ENCODE measurements around the gene PNLIPRP2.

The PNLIPRP2 gene

DNA sequence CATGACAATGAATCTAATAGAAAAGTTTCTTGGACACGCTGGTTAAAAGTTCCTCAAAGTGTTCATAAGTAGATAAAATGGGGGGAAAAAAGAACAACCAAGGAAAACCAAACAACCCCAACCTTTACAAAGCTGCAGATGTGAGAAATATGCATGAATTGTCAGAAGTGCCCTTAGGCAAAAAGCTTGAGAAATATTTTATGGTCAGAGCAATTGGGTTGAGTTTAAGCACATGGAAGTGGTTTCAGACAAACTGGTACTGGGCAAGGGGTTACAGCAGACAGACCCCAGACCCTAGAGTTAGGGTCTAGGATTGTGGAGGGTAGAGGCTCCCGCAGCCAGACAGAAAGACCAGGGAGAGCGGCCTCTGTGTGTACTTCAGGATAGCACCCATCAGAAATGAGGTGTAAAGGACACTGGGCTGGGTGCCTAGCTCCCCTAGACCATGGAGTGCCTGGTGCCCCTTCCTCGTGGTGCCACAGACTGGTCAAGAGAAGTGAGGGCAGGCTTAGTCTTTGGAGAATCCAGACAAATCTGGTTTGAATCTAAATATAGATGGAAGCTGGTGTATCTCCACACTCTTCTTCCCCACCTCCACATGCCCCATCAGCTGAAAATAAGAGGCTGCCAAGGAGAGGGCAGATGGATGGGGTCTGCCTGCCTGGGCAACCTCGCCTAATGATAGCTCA lies 37.3 kb downstream of the PNLIPRP2 start:
- no peak for DNase-seq

GRCh38 chr10:116659049-116659670 lies 38.4 kb downstream of the PNLIPRP2 start:
- no peak for DNase-seq

- no peak for DNase-seq
These were observed 40.1 kb downstream of the PNLIPRP2 start for GRCh38 chr10:116660860-116661259.

DNA sequence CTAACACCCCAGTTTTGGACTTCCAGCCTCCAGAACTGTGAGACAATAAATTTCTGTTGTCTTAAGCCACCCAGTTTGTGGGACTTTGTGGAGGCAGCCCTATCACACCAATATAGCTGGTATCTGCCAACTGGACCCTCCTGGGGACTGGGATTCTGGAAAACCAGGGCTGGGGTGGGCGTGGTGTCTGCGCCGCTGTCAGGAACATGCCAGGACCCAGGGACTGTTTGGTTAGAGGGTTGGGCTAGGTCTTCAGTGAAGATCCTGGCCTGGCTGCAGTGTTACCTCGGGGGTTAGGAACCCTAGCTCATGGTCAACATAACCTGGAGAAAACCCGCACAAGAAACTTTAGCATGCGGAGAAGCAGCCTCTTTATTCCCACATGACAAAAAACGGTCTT lies 42.6 kb downstream of the PNLIPRP2 start:
- no peak for DNase-seq

GRCh38 chr10:116664631-116665030 lies 43.9 kb downstream of the PNLIPRP2 start:
- DNase-seq = no peak

GRCh38 chr10:116665541-116666125 lies 44.9 kb downstream of the PNLIPRP2 start:
- no peak for DNase-seq

DNA sequence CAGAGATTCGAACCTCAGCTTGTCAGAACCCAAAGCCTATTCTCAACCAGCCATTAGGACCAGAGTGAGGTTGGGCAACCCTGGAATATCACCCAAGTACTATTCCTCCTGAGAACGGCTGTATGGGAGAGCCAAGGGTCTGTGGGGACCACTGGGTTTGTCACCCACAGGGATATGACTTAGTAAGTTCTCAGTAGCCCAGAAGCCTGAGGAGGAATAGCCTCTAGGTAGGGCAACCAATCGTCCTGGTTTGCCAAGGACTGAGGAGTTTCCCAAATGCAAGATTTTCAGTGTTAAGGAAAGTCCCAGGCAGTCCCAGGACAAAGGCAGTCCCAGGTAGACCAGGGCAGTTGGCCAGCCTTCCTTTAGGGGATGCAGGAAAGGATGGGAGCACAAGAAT lies 46.7 kb downstream of the PNLIPRP2 start:
- DNase-seq = no peak

GRCh38 chr10:116668018-116668417 lies 47.3 kb downstream of the PNLIPRP2 start:
- no peak for DNase-seq

DNA sequence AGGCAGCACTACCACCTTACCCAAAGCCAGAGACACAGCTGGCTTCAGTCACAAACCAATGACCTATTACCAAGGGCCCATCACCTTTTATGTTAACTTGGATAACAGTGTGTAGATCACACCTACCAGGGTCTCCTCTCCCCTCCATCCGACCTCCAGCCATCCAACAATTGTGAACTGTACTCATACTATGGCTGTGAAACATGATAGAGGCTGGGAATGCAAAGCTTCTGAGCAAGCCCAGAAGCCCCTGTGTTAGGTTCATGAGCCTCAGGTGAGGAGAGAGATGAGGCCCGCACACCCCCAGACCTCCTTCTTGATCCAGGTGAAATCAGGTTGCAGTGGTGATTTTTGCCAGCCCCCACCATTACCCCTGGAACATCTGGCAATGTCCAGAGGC lies 47.7 kb downstream of the PNLIPRP2 start:
- no peak for DNase-seq

- no peak for DNase-seq
These were observed 48.3 kb downstream of the PNLIPRP2 start for GRCh38 chr10:116669080-116669479.

GRCh38 chr10:116669832-116670644 lies 49.3 kb downstream of the PNLIPRP2 start:
- no peak for DNase-seq

- no peak for DNase-seq
These were observed 50.0 kb downstream of the PNLIPRP2 start for GRCh38 chr10:116670706-116671105.

DNA sequence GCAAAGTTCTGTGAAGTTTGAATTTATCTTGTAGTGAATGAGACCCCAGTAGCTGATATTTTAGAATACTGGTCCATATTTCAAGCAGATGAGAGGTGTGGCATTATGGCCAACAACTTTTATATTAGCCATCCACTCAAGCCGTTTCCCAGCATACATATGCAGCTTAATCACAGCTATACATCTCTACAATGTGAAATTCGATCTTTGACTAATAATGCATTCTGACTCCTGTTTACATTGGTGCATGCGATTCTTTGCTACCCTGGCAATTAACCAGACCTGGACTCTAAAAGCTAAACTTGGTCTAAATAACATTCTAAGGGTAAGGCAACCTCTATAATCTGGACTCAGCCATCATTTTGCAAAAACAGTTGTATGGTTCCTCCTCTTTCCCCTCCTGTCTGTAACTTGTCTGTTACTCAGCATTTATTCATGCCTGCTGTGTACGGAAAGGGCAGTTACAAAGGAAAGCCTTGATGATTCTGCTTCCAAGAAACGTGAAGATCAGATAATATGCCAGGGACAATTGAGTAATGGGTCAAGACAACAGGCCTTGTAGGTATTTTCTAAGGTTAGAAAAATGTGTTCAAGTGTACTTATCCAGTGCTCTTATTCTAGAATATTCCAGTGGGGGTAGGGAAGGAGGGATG lies 50.6 kb downstream of the PNLIPRP2 start:
- DNase-seq = no peak

DNA sequence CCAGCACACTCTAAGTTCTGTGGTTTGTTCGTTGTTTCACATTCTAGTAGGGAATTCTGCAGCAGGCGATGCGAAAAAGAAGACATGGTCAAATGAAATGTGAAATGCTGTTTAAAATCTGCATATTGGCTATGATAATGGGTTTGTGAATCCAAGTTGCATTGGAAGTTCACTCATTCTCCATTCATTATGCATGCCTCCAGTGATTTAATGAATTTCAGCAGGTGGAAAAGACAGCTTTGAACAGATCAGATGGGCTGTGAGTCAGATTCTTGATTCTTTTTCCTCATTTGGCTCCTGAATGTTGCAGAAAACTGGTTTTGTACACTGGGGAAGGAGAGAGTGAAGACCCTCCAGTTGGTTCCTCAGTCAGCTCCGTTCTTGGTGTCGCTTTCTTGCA lies 52.1 kb downstream of the PNLIPRP2 start:
- DNase-seq = no peak

- no peak for DNase-seq
These were observed 53.1 kb downstream of the PNLIPRP2 start for GRCh38 chr10:116673866-116674265.

GRCh38 chr10:116674901-116675423 lies 54.2 kb downstream of the PNLIPRP2 start:
- DNase-seq = no peak

DNA sequence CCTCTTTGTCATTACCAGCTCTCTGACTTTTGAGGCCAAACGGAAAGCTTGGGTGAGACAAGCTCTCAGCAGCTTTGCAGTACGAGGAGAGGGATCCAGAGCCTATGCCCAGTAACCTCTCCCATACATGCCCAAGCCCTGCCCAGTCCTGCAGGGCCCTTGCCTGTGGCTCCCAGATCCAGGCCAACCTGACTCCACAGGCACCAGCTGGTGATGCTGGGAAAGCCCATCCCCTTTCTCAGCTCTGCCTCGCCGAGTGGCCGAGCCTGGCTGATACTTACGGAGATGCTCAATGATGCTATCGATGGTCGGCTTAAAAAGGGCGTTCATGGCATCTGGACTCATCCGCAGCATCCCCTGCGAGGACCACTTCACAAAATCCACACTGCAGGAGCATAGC lies 55.4 kb downstream of the PNLIPRP2 start:
- no peak for DNase-seq

GRCh38 chr10:116676633-116677032 lies 55.9 kb downstream of the PNLIPRP2 start:
- no peak for DNase-seq

GRCh38 chr10:116679351-116679750 lies 58.6 kb downstream of the PNLIPRP2 start:
- no peak for DNase-seq

- DNase-seq = no peak
These were observed 62.4 kb downstream of the PNLIPRP2 start for GRCh38 chr10:116683166-116683565.

DNA sequence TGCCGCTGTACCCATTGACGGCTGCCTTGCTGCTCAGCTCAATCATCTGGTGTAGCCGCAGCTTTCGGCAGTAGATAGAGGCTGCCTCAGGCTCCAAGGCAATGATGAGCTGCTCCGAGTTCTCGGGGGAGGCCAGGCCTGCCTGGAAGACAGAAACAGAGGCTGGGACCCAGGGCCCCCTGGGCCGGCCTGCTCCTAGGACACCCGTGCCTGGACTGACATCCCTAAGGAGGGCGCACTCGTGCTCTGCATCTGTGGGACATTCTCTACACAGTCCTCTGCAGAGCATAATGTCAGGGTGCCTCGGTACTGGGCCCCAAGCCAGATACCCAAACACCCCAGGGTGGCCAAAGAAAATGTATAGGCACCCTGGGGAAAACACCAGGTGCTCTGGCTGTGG lies 63.1 kb downstream of the PNLIPRP2 start:
- DNase-seq = no peak

GRCh38 chr10:116684781-116685180 lies 64.0 kb downstream of the PNLIPRP2 start:
- no peak for DNase-seq

DNA sequence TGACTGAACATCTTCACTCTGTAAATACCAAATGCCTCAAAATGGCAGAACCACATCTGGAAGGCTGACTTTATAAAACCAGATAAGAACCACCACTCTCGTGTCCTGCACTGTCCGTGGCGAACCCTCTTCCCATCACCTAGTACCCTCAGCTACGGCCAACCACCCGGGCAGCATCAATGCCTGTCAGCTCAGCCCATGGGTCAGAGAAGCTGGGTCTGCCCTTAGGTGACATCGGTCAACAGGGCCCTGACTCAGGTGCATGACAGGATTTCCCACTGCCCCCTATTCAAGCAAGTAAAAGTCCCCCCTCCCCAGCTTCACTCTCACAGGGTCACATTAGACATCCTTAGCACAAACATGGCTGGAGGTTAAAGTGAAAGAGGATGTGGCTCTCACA lies 65.1 kb downstream of the PNLIPRP2 start:
- no peak for DNase-seq
